Ectodermal cell (in vitro differentiated cells): ENCODE measurements around the gene FOXJ1.

ENCODE experiments used
- H3K27ac ChIP-seq: 2 replicates; pipeline ENCODE4 v1.7.0; 2013; ENCODE audit warnings: mild to moderate bottlenecking, low read depth, low read length; ENCODE audit not compliant: insufficient read depth, poor library complexity, severe bottlenecking
- H3K27me3 ChIP-seq: 2 replicates; pipeline ENCODE4 v1.7.0; 2013; ENCODE audit warnings: mild to moderate bottlenecking, low read length; ENCODE audit not compliant: insufficient read depth, control insufficient read depth, poor library complexity, severe bottlenecking
- H3K36me3 ChIP-seq: one replicate; pipeline ENCODE4 v1.7.0; 2013; ENCODE audit warnings: low read length; ENCODE audit not compliant: control insufficient read depth, insufficient read depth
- H3K4me1 ChIP-seq: one replicate; pipeline ENCODE4 v1.7.0; 2013; ENCODE audit warnings: low read length; ENCODE audit not compliant: control insufficient read depth, insufficient read depth
- H3K4me3 ChIP-seq: 2 replicates; pipeline ENCODE4 v1.7.0; 2013; ENCODE audit warnings: low read depth, low read length, control low read depth; ENCODE audit not compliant: insufficient read depth
- H3K9me3 ChIP-seq: 2 replicates; pipeline ENCODE4 v1.7.0; 2013; ENCODE audit warnings: mild to moderate bottlenecking, low read length, moderate library complexity; ENCODE audit not compliant: control insufficient read depth
- WGBS, 2 experiments: methylation state at CpG; one replicate each; pipeline ENCODE4 v1.1.7; 2013; ENCODE audit warnings: missing lambda C conversion rate in 2 of 2; 5-methylcytosine and 5-hydroxymethylcytosine counted together

The FOXJ1 gene

GRCh38 chr17:76178124-76178523, 37.1 kb upstream of the FOXJ1 start:
- Histone ChIP-seq H3K27me3 (no peaks in the 10 kb centered on the region), H3K4me1 (no peaks in the 10 kb centered on the region), H3K27ac (no peak overlapping the region), H3K36me3 (no peaks in the 10 kb centered on the region), H3K9me3 (no peaks in the 10 kb centered on the region), H3K4me3 (no peak overlapping the region)
- 95% methylated on average over 10 of the region's 10 CpGs for WGBS, 2 experiments

GRCh38 chr17:76176701-76177574, 35.9 kb upstream of the FOXJ1 start:
- no peaks in the 10 kb centered on the region for H3K36me3 ChIP-seq
- WGBS, 2 experiments, result 93% methylated on average over 34 of the region's 34 CpGs

GRCh38 chr17:76174037-76174436, 33.0 kb upstream of the FOXJ1 start:
- Histone ChIP-seq H3K4me3 (no peak overlapping the region), H3K4me1 (no peaks in the 10 kb centered on the region), H3K9me3 (no peaks in the 10 kb centered on the region), H3K27ac (no peak overlapping the region), H3K27me3 (no peaks in the 10 kb centered on the region), H3K36me3 (no peaks in the 10 kb centered on the region)
- WGBS, 2 experiments, result 89 to 94% methylated on average over 9 of the region's 9 CpGs

More at GRCh38 chr17:76176701-76177574, 35.9 kb upstream of the FOXJ1 start:
- Histone ChIP-seq H3K9me3 (no peaks in the 10 kb centered on the region), H3K4me3 (no peak overlapping the region), H3K27ac (no peak overlapping the region), H3K27me3 (no peaks in the 10 kb centered on the region), H3K4me1 (no peaks in the 10 kb centered on the region)

- H3K27me3 ChIP-seq, result no peaks in the 10 kb centered on the region
- no peaks in the 10 kb centered on the region for H3K36me3 ChIP-seq
- no peaks in the 10 kb centered on the region for H3K4me1 ChIP-seq
- no peak overlapping the region for H3K4me3 ChIP-seq
- H3K27ac ChIP-seq, result no peak overlapping the region
- no peaks in the 10 kb centered on the region for H3K9me3 ChIP-seq
- 95 to 96% methylated on average over 11 of the region's 11 CpGs for WGBS, 2 experiments
These were observed 32.4 kb upstream of the FOXJ1 start for GRCh38 chr17:76173474-76173873.

- Histone ChIP-seq H3K4me1 (no peaks in the 10 kb centered on the region), H3K36me3 (no peaks in the 10 kb centered on the region), H3K4me3 (no peak overlapping the region), H3K27me3 (no peaks in the 10 kb centered on the region), H3K27ac (no peak overlapping the region), H3K9me3 (no peaks in the 10 kb centered on the region)
- 92 to 97% methylated on average over 4 of the region's 4 CpGs for WGBS, 2 experiments
These were observed 30.7 kb upstream of the FOXJ1 start for GRCh38 chr17:76171706-76172105.

GRCh38 chr17:76170114-76170513, 29.1 kb upstream of the FOXJ1 start:
- Histone ChIP-seq H3K4me1 (no peaks in the 10 kb centered on the region), H3K27ac (no peak overlapping the region), H3K9me3 (no peaks in the 10 kb centered on the region), H3K27me3 (no peaks in the 10 kb centered on the region), H3K36me3 (no peaks in the 10 kb centered on the region), H3K4me3 (no peak overlapping the region)
- WGBS, 2 experiments, result 93 to 97% methylated on average over 1 of the region's 1 CpG

GRCh38 chr17:76166906-76167305, 25.9 kb upstream of the FOXJ1 start:
- Histone ChIP-seq H3K9me3 (no peaks in the 10 kb centered on the region), H3K36me3 (no peaks in the 10 kb centered on the region), H3K27me3 (no peaks in the 10 kb centered on the region), H3K4me3 (no peak overlapping the region), H3K27ac (no peak overlapping the region), H3K4me1 (peaks cover 10% of the 10 kb centered on the region)
- 94% methylated on average over 10 of the region's 10 CpGs for whole genome bisulfite sequencing, 2 experiments

- 85 to 91% methylated on average over 7 of the region's 7 CpGs for WGBS, 2 experiments
- Histone ChIP-seq H3K4me3 (no peak overlapping the region), H3K27ac (no peak overlapping the region), H3K9me3 (no peaks in the 10 kb centered on the region), H3K27me3 (no peaks in the 10 kb centered on the region), H3K4me1 (peaks cover 10% of the 10 kb centered on the region), H3K36me3 (no peaks in the 10 kb centered on the region)
These were observed 25.1 kb upstream of the FOXJ1 start for GRCh38 chr17:76166168-76166567.

GRCh38 chr17:76164331-76164730, 23.3 kb upstream of the FOXJ1 start:
- Histone ChIP-seq H3K4me3 (no peak overlapping the region), H3K9me3 (no peaks in the 10 kb centered on the region), H3K27ac (no peak overlapping the region), H3K4me1 (peaks cover 10% of the 10 kb centered on the region), H3K27me3 (no peaks in the 10 kb centered on the region), H3K36me3 (no peaks in the 10 kb centered on the region)
- 56 to 59% methylated on average over 2 of the region's 2 CpGs for WGBS, 2 experiments

- 80 to 90% methylated on average over 4 of the region's 4 CpGs for WGBS, 2 experiments
- Histone ChIP-seq H3K4me3 (no peak overlapping the region), H3K36me3 (no peaks in the 10 kb centered on the region), H3K4me1 (peaks cover 10% of the 10 kb centered on the region), H3K27ac (no peak overlapping the region), H3K27me3 (no peaks in the 10 kb centered on the region), H3K9me3 (no peaks in the 10 kb centered on the region)
These were observed 22.9 kb upstream of the FOXJ1 start for GRCh38 chr17:76163919-76164318.
